Activated T-cell treated with anti-CD3 and anti-CD28 coated beads for 24 hours (primary cell): Measurements from ENCODE around the gene HPD.
A peak's percentile ranks its signal among the peaks of the same experiment; 100 is the strongest.

ENCODE experiments used
- DNase-seq: peaks from one replicate; pipeline ENCODE4 v3.0.0-alpha.2; 2020; ENCODE audit warnings: low read depth

Gene HPD

DNA sequence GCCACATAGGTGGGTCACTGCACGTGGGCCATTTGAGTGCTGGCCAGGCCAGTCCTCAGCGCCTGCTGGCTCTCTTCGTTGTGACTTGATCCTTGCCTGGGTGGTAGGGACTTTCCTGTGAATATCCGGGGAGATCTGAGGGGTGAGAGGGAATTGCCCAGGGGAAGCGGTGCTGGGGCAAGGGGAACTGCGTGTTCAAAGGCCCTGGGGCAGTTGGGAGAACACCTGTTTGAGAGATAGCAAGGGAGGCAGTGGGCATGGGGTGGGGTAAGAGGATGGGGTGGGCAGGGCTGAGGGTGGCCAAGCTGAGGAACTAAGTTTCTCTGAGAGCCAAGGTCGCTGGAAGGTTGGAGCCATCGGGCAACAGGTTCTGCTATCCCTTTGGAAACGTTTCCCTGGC, 29.8 kb downstream of the HPD start:
- DNase-seq, result no peak

DNA sequence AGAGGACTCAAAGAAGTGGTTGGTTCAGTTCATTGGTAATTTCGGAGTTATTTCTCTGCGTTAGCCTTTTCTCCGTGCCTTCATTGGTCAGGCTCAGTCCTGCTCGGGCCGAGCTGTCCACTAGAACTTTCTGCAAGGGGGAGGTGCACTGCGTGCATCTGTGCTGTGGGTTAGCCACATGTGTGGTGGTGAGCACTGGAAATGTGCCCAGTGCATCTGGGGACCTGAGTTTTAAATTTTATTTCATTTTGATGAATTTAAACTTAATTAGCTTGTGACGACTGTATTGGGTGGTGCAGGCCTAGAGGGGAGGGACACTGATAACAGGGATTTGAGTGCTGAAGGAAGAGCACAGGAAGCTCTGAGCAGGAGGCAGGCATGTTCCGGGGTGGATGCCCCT, 30.4 kb downstream of the HPD start:
- no peak for DNase-seq

DNA sequence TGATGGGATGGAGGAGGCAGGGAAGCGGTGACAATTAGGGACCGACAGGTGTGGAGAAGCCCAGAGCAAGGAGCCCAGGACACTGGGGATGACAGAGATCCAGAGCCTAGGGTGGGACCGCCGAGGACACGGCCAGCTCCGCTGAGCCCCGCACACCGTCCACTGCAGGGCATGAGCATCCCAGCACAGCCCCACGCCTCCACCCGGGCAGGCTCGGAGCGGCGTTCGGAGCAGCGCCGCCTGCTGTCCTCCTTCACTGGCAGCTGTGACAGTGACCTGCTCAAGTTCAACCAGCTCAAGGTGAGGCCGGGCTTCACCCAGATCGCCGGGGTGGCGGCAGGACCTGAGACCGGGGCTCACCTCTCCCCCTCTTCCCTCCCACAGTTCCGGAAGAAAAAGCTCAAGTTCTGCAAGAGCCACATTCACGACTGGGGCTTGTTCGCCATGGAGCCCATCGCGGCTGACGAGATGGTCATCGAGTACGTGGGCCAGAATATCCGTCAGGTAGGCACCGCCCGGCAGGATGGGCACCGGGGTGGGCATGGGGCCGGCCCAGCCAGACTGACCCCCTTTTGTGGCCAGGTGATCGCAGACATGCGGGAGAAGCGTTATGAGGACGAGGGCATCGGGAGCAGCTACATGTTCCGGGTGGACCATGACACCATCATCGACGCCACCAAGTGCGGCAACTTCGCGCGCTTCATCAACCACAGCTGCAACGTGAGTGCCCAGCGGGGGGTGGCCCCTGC, 31.1 kb downstream of the HPD start:
- DNase-seq, result no peak

DNA sequence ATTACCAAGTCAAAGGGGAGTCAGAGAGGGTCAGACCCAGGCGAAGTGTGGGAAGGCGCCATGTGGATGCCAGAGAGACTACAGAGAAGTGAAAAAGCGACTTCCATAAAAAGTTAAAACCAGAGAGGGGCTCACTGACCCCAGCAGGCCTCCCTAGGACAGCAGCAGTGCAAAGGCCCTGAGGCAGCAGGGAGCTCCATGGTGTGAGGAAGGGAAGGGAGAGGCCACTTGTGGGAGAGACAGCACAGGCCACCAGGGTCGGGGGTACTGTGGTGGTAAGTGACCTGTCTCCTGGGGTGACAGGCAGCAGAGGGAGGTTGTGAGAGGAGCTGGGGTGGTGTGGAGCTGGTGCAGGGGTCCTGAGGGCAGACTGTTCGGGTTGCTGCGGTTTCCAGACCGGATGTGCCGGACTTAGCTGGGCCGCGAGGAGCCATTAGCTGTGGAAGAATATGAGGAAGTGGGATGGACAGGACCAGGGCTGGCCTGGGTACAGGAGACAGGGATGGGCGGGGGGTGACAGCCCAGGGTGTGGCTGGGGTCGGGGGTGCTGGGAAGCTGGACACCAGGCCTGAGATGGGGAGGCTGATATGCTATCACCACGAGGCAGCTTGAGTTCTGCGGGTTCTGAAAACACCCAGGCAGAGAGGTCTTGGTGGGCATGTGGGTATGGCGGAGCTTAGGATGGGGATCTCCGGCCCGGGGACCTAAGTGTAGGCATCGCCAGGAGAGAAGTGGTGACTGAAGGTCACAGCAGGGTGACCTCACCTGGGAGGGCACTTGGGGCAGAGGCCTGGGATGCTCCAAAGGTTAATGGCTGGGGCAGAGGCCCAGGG, 32.1 kb downstream of the HPD start:
- DNase-seq, result no peak

DNA sequence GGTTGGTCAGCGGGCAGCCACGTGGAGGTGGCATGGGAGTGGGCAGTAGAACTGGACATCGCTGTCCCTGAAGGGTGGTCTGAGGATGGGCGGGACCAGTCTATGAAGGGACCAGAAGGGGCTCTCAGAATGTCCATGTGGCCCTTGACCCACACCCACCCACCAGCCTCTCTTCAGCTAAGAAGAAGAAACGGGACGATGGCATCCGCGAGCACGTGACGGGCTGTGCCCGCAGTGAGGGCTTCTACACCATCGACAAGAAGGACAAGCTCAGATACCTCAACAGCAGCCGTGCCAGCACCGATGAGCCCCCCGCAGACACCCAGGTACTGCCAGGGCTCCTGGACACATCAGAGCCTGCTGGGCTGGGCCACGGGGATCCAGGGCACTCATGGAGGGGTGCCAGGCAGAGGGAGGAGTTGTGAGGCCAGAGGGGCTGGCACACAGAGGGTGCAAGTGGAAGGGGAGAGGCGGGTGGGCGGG, 33.6 kb downstream of the HPD start:
- no peak for DNase-seq

DNA sequence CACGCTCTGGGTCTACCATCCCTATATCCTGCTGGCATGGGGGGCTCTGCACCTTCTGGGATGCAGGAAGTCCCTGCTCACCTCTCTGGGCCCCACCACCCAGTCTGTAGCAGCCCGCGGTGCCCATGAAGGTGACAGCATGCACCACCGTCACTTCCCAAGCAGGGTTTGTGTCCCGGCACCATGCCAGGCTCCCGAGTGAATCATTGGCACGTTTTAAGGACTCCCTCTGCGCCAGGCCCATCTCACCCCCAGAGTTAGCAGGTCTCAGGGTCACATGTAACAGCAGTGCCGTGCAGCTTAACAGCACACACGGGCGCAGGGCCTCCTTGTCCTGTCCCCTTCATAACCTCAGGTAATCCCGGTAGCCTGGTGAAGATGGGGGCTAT, 34.9 kb downstream of the HPD start:
- no peak for DNase-seq

DNA sequence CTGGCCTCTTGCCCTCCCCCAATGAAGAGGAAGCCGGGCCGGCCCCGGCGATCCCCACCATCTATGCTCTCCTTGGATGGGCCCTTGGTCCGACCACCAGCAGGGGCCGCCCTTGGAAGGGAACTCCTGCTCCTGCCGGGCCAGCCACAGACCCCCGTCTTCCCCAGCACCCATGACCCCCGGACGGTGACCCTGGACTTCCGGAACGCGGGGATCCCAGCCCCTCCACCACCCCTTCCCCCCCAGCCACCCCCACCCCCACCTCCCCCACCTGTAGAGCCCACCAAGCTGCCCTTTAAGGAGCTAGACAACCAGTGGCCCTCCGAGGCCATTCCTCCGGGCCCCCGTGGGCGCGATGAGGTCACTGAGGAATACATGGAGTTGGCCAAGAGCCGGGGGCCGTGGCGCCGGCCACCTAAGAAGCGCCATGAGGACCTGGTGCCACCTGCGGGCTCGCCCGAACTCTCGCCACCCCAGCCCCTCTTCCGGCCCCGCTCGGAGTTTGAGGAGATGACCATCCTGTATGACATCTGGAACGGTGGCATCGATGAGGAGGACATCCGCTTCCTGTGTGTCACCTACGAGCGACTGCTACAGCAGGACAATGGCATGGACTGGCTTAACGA, 35.4 kb downstream of the HPD start:
- no peak for DNase-seq

DNA sequence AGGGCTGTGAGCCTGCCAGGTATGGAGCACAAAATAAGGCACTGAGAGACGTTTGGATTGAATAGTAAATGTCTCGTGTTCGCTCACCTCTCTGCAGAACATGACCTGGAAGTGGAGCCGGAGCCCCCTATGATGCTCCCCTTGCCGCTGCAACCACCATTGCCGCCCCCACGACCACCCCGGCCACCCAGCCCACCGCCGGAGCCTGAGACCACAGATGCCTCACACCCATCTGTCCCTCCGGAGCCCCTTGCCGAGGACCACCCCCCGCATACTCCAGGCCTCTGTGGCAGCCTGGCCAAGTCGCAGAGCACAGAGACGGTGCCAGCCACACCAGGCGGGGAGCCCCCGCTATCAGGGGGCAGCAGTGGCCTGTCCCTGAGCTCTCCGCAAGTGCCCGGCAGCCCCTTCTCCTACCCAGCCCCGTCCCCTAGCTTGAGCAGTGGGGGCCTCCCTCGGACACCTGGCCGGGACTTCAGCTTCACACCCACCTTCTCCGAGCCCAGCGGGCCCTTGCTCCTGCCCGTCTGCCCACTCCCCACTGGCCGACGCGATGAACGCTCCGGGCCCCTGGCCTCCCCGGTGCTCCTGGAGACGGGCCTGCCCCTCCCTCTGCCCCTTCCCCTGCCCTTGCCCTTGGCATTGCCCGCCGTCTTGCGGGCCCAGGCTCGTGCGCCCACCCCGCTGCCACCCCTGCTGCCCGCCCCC, 36.1 kb downstream of the HPD start:
- DNase-seq, result no peak

DNA sequence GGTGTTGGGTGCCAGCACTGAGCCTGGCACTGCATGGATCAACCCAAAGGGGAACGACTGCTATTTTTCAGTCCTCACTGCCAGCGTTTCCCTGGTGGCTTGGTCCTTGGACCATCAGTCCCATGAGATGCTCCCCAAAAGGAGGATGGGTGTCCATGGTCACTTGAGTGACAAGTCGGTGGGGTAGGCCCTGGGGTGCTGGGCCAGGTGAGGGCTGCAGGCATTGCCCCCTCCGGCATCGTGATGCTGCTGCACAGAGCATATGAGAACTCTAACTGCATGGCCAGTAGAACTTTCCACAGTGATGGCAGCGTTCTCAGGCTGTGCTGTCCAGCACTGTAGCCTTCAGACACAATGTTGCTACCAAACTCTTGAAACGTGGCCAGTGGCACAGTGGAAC, 38.6 kb downstream of the HPD start:
- no peak for DNase-seq

DNA sequence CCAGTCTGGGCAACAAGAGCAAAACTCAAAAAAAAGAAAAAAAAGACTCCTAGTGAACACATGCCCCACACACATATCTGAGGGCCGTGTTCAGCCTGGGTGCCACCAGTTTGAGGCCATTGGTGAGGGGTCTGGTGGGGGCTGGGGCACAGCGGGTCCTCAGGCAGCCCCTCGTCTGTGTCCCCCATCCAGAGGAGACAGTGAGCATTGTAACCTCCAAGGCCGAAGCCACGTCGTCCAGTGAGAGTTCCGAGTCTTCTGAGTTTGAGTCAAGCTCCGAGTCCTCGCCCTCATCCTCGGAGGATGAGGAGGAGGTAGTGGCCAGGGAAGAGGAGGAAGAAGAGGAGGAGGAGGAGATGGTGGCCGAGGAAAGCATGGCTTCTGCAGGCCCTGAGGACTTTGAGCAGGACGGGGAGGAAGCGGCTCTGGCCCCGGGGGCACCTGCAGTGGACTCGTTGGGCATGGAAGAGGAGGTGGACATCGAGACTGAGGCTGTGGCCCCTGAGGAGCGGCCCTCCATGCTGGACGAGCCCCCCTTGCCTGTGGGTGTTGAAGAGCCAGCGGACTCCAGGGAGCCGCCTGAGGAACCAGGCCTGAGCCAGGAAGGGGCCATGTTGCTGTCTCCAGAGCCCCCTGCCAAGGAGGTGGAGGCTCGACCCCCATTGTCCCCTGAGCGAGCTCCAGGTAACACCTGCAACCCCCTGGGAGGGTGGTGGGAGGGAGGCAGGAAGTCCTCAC, 39.3 kb downstream of the HPD start:
- no peak for DNase-seq

DNA sequence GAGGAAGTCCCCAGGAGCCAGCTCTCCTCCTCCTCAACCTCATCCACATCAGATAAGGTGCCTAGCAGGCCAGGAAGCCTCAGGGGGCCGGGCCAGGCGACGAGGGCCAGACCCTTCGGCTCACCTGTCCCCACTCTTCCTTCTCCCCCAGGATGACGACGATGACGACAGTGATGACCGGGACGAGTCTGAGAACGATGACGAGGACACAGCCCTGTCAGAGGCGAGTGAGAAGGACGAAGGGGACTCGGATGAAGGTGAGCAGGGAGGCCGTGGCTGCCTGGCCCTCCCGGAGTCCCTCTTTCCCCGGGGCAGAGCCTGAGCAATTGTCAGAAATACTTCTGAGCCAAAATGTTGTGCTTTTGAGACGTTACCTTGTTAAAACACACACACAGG, 41.0 kb downstream of the HPD start:
- no peak for DNase-seq

DNA sequence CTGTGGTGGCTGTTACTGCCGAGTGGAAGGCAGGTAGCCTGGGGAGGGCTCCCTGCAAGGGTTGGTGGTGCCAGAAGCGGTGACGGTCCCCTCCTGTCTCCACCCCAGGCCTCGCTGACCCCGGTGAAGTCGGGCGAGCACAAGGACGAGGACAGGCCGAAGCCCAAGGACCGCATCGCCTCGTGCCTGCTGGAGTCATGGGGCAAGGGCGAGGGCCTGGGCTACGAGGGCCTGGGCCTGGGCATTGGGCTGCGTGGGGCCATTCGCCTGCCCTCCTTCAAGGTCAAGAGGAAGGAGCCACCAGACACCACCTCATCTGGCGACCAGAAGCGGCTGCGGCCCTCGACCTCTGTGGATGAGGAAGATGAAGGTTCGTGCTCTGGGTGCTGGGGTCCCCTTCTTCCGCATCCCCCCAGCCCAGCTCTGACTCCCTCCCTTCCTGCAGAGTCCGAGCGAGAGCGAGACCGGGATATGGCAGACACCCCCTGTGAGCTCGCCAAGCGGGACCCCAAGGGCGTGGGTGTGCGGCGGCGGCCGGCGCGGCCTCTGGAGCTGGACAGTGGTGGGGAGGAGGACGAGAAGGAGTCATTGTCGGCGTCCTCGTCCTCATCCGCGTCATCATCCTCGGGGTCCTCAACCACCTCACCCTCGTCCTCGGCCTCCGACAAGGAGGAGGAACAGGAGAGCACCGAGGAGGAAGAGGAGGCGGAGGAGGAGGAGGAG, 41.6 kb downstream of the HPD start:
- no peak for DNase-seq

DNA sequence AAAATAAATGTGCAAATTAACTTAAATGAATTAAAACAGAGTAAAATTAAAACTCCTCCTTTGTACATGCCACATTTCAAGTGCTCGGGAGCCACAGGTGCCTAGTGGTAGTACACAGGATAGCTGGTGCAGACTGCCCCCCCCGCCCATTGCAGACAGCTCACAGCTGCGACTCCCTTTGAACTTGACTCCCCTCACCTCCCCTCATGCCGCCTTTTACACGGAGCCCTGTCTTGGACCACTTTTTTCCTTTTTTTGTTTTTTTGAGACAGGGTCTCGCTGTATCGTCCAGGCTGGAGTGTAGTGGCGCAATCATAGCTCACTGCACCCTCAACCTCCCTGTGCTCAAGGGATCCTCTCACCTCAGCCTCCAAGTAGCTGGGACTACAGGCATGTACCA, 43.4 kb downstream of the HPD start:
- no peak for DNase-seq

DNA sequence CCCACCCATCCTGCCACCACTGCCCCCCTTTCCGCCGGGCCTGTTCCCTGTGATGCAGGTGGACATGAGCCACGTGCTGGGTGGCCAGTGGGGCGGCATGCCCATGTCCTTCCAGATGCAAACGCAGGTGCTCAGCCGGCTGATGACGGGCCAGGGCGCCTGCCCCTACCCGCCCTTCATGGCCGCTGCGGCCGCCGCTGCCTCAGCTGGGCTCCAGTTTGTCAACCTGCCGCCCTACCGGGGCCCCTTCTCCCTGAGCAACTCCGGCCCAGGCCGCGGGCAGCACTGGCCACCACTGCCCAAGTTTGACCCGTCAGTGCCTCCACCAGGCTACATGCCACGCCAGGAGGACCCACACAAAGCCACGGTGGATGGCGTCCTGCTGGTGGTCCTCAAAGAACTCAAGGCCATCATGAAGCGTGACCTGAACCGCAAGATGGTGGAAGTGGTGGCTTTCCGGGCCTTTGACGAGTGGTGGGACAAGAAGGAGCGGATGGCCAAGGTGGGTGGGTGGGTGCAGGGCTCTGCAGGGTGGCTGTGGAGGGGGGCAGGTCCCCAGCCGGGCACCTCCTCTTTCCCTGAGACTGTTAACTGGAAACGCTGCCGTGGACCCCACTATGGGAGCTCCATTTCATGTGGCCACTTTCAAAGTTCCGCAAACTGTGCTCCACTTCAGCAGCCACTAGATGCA, 44.1 kb downstream of the HPD start:
- no peak for DNase-seq

DNA sequence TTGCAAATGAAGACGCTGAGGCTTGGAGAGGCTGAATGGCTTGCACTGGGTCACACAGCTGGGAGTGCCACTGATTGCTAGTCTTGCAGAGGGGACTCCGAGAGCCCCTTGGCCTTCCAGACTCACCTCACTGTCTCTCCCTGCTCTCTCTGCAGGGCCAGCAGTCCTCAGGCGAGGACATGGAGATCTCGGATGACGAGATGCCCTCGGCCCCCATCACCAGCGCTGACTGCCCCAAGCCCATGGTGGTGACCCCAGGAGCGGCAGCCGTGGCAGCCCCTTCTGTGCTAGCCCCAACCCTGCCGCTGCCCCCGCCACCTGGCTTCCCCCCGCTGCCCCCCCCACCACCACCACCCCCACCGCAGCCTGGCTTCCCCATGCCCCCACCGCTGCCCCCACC, 44.7 kb downstream of the HPD start:
- no peak for DNase-seq

DNA sequence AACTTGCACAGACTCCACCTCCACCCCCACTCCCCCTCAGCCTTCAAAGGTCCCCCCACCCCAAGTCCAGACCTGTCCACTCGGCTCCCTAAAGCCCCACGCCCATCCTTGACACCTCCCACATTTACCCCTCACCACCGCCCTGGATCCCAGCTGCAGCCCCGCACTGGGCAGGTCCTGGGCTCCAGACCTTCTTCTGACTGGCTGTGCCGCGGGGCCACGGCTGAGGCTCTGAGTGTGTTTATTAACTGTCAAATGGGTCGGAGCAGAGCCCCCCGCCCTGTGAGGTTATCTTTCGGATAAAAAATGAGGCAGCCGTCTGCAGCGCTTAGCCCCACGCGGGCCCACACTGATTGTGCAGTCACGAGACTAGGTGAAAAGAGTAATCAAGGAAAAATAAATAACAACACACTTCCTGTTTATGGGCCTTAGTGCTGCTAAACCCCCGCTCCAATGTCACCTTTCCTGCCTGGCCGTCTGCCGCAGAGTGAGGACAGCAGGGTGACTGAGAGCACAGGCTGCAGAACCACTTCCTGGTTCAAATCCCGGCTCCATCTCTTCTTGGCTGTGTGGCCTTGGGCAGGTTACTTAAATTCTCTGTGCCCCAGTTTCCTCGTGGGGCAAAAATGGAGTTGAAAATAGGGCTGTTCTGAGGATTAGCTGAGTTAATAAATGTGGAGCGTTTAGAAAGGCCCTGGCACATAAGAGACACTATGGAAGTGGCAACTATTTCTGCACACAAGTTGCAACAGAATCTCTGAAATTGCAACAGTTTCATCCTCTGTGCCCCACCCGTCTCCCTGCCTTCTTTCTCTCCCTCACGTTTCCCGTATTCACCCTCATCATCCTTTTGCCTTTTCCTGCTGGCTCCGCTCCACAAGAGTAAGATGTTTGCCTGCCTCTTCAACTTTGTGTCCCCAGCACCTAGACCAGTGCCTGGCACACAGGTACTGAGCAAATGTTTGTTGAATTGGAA, 45.5 kb downstream of the HPD start:
- DNase-seq, result no peak

DNA sequence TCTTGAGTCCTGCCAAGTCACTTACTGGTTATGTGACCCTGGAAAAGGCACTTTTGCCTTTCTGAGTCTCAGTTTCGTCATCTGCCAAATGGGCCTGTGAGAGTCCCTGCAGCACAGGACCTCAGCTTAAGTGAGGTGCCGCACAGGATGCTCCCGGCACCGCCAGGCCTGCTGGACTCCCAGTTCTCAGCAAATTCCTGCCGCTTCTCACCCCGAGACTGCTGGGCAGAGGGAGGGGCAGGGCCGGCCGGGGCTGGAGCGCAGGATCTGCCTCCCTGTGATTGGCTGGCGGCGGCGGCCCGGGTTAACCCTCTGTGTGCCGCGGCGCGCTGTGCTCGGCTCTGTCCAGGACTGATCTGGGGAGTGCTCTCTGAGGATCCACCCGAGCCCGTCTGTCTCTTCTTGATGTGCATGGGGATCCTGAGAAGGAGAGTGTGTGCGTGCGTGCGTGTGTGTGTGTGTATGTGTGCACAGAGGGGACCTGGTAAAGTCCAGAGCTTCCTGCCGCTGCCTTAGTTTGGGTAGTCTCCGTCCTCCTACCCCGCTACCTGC, 46.3 kb downstream of the HPD start:
- no peak for DNase-seq

DNA sequence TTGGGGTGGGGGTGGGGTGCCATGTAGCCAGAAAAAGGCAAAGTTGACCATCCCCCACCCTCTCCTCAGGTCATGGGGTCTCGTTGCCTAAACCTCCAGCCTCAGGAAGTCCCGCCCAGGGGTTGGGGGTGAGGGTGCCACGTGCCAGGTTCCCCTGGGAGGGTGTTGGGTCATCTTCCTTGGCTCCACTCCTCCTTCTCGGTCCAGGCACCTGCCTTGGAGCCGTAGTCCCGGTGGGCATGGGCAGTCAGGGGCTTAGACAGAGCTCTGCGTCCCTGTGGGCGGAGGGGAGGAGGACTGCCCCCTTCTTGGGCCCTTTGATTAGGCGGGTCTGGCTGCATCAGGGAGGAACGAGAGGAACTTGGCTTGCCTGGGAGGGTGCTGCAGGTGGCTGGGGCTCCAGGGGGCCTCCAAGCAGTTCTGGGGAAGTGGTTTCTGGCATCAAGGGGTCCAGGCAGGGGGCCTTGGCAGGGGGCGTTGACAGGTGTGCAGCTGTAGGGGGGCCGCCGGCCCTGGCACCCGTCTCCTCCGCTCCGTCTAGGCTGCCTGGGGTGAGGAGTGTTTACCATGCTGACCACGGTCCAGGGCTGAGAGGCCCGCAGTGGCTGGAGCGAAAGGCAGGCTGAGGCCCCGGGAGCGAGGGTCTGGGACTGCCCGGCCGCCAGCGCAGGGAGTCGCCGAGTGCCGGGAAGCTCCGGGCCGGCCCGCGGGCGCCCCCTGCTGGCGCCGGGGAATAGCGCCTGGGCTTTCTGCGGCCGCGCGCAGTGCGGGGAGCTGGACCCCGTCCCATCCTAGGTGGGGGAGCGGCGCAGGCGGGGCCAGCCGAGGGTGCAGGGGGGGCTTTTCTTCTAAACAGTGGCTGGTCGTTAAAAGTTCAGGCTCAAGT, 47.0 kb downstream of the HPD start:
- peak; percentile 58 for DNase-seq
